ENCODE results near the gene NRP1. TPM values are rescaled to one million over a fixed set of nuclear protein-coding genes. Genes with fewer than 3 reads are reported as not detected.
"Not testable (repeated sequence)": the region's sequence is repeated elsewhere in the genome, so short reads cannot be mapped to it uniquely, and the experiment has no call there.

NRP1 gene
- polyA plus RNA-seq, 3 donors, result 1.1 to 1.7 (median 1.3) TPM

- no peak overlapping the region for H3K27ac ChIP-seq (ENCODE audit: low read depth in 1 of 2, low read length in 2 of 2)
- Mint-ChIP-seq H3K9me3 (peaks cover 0 to 1% (median 0%) of the 10 kb centered on the region in 7 donors), H3K27me3 (ENCODE audit: low read depth in 3 of 3) (peaks cover 0 to 4% (median 0%) of the 10 kb centered on the region in 3 donors), H3K36me3 (no peaks in the 10 kb centered on the region), H3K27ac (no peak overlapping the region), H3K4me3 (no peak overlapping the region), H3K4me1 (no peaks in the 10 kb centered on the region)
- no peak overlapping the region for H2AFZ ChIP-seq (ENCODE audit: insufficient read depth, low read depth, low read length, poor library complexity, severe bottlenecking)
- TF ChIP-seq CTCF (IDR thresholded peaks at IDR 0.05), result no peak
- H3K4me2 ChIP-seq (replicated peaks; ENCODE audit: extremely low read depth, low read length, poor library complexity, severe bottlenecking), result no peak overlapping the region
- no peak overlapping the region for H3K9ac ChIP-seq (ENCODE audit: insufficient read depth, low read length, poor library complexity, severe bottlenecking)
- H3K36me3 ChIP-seq (replicated peaks in 1 of 2; ENCODE audit: control insufficient read depth in 1 of 2, insufficient read depth in 2 of 2, low read length in 2 of 2), result no peaks in the 10 kb centered on the region
- intact Hi-C loops (cut with micrococcal nuclease), result no loop called here
- DNase-seq, result no peak
- H3K9me3 ChIP-seq (replicated peaks in 1 of 2; ENCODE audit: control insufficient read depth in 1 of 2, insufficient read depth in 1 of 2, low read length in 2 of 2), result no peaks in the 10 kb centered on the region
- H4K20me1 ChIP-seq (ENCODE audit: insufficient read depth, low read length), result no peaks in the 10 kb centered on the region
- no peaks in the 10 kb centered on the region for H3K4me1 ChIP-seq (ENCODE audit: control insufficient read depth in 1 of 2, insufficient read depth in 2 of 2, low read length in 2 of 2)
- H3K79me2 ChIP-seq (ENCODE audit: insufficient read depth, low read length), result no peaks in the 10 kb centered on the region
- H3K4me3 ChIP-seq (replicated peaks in 1 of 3; ENCODE audit: low read depth in 2 of 3, low read length in 3 of 3), result no peak overlapping the region
- no peaks in the 10 kb centered on the region for H3K27me3 ChIP-seq (ENCODE audit: control insufficient read depth in 2 of 2, insufficient read depth in 2 of 2, low read length in 2 of 2)
- 83% methylated on average over 2 of the region's 3 CpGs for WGBS (ENCODE audit: insufficient coverage)
These were observed 111.0 kb downstream of the NRP1 start for GRCh38 chr10:33223326-33224000.

DNA sequence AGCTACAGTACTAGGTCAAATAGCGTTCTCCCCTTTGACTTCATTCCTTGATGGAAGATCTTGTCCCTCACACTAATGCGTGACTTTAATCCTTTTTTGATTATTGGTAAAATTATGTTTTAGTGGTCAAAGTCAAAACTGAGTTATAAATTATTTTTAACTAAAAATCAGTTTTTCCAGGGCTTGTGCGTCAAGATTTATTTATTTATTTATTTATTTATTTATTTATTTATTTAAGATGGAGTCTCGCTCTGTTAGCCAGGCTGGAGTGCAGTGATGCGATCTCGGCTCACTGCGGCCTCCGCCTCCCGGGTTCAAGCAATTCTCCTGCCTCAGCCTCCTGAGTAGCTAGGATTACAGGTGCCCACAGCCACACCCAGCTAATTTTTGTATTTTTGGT lies 112.2 kb downstream of the NRP1 start:
- H3K27me3 Mint-ChIP-seq (ENCODE audit: low read depth in 3 of 3); H3K36me3 Mint-ChIP-seq; H3K9me3 Mint-ChIP-seq; H3K4me1 ChIP-seq (ENCODE audit: control insufficient read depth in 1 of 2, insufficient read depth in 2 of 2, low read length in 2 of 2); H3K4me3 ChIP-seq (replicated peaks in 1 of 3; ENCODE audit: low read depth in 2 of 3, low read length in 3 of 3); DNase-seq; intact Hi-C loops (cut with micrococcal nuclease); H2AFZ ChIP-seq (ENCODE audit: insufficient read depth, low read depth, low read length, poor library complexity, severe bottlenecking); H3K36me3 ChIP-seq (replicated peaks in 1 of 2; ENCODE audit: control insufficient read depth in 1 of 2, insufficient read depth in 2 of 2, low read length in 2 of 2); H3K27me3 ChIP-seq (ENCODE audit: control insufficient read depth in 2 of 2, insufficient read depth in 2 of 2, low read length in 2 of 2); H3K4me1 Mint-ChIP-seq; H3K4me2 ChIP-seq (replicated peaks; ENCODE audit: extremely low read depth, low read length, poor library complexity, severe bottlenecking); H3K9ac ChIP-seq (ENCODE audit: insufficient read depth, low read length, poor library complexity, severe bottlenecking); H3K79me2 ChIP-seq (ENCODE audit: insufficient read depth, low read length); H3K4me3 Mint-ChIP-seq; H3K27ac ChIP-seq (ENCODE audit: low read depth in 1 of 2, low read length in 2 of 2); H4K20me1 ChIP-seq (ENCODE audit: insufficient read depth, low read length); H3K9me3 ChIP-seq (replicated peaks in 1 of 2; ENCODE audit: control insufficient read depth in 1 of 2, insufficient read depth in 1 of 2, low read length in 2 of 2); H3K27ac Mint-ChIP-seq: not testable (repeated sequence)
- no CpG with 5 or more reads among the region's 9 CpGs for WGBS (ENCODE audit: insufficient coverage)
